Measurements from ENCODE around the gene RASSF8.

GRCh38 chr12:26030371-26030770, 71.9 kb downstream of the RASSF8 start:
- TF ChIP-seq CTCF (IDR thresholded peaks at IDR 0.05; ENCODE audit: insufficient read depth, low read depth, low read length): no peak
- TF ChIP-seq EZH2 (IDR thresholded peaks at IDR 0.05; ENCODE audit: insufficient read depth, low read length): no peak
